ENCODE measurements around the gene ACRBP.

The ACRBP gene

DNA sequence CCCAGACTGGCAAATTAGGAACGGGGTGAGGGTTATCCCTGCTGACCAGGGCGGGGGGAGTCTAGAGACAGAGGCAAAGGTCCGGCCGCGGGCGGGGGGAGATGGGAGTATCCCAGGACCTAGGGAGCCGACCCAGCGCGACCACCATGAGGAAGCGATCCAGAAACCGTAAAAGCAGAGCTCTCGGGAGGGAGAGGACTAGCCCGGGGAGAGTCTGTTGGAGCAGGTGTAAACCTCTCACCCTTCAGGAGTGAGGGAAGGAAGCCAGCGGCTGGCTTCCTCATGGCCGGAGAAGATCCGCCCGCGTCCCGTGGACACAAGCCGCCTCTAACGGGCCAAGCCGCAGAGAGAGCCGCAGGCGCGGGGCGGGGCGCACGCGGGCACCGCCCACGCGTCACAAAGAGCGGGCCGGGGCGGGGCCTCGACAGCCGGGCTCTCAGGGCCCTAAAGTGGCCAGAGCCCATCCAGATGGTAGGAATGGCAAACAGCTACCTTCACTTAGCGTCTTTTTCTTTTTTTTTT is at the start of gene ACRBP:
ACRBP (minus strand) TSS at position 350 of the 522 bp plus-strand sequence; CDS start at position 284, 66 bp downstream.
- DNase-seq, result no peak

DNA sequence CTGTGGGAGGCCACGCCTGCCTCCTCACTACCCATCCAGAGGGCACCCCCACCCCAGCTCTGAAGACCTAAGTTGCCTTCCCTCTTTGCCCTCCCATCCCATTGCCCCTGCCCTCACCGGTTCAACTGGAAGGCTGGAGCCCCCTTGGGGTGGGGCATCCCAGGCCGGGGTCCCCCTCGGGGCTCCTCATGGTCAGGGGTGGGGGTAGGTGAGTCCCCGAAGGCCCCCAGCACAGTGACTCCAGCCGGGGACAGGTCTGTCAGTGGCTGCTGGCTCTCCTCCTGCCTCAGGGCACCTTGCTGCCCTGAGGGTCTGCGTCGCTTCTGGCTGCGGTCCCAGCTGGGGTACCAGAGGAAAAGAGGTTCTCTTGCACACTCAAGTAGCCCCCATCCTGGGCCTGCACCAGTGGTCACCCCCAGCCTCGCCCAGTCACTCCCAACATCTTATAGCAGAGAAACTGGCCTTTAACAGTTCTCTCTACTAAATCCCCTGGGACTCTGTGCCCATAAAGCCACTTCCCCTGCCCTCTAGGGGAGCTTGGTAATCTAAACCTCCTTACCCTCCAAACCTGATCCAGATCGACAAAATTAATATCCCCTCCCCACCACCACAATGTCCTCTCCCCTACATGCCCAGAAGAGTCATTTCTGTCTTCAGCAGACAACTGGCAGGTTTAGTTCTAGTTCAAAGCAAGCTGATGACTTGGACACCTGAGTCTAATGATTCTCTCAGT is 48.2 kb upstream of the ACRBP start:
- no peak for DNase-seq

DNA sequence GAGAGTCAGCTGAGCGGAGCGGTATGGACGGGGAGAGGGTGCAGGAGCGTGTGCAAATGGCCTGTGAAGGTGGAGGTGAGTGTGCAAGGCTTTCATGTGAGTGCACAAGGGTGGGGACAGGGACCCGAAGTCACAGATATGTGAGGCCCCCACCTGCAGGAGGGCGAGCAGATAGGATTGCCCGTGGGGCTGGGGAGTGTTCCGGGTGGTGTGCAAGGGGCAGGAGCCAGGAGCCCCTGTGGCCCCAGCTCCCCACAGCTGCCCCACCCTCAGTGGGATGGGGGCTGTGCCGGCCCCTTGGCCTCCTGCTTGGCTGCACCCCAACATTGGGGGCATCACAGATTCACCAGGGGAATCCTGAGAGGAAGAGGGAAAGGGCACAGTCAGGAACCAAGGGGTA is 47.5 kb upstream of the ACRBP start:
- no peak for DNase-seq

DNA sequence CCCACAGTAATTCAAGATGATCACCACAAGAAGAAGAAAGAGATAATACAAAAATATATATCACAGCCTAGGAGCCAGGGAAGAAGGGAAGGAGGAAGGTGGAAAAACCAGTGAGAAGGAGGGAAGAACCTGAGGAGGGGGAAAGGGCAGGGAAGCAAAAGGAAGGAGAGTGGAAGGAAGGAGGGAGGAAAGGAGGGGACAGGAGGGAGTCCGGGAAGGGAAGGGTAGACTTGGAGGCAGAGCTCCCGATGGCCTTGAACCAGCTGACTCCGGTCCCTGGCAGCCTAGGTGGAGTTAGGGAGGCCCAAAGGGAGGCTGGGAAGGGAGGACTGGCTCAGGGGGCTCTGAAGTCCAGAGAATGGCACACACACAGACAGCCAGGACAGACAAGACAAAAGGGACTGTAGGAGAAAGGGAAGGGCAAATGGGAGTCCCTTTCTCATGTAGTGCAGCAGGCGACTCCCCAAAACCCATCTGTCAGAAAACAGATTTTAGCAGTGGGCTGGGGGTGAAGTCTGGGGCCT is 46.7 kb upstream of the ACRBP start:
- DNase-seq, result no peak

DNA sequence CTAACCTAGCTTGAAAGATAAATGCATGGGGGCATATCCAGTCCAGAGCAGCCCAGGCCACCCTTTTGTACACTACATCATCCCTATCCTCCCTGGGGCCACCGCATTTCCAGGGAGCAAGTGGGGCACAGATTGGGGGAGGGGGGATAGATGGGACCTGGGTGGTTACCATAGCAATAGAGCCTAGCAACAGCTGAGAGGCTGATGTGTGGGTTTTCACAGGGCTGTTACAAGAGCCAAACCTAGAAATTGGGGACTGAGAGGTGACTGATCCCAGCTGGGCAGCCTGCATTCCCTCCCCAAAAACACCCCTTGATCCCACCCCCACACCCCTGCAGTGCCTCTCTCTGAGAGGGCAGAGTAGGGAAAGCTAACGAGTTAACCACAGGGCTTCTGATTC is 45.7 kb upstream of the ACRBP start:
- no peak for DNase-seq

DNA sequence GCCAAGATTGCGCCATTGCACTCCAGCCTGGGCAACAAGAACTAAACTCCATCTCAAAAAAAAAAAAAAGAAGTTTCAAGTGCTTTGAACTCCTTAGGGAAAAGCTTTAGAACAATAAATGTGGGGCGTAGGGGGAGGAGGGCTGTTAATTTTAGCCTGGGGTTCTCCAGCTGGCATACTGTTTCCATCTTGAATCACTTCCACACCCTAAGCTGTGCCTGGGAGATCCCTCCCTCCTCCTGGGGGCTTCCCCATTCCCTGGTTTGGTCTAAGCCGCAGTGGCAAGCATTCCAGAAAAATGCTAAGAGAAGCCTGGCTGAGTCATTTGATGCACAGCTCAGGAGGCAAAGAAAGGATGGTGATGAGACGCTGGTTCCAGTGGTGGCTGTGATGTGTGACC is 44.2 kb upstream of the ACRBP start:
- no peak for DNase-seq

DNA sequence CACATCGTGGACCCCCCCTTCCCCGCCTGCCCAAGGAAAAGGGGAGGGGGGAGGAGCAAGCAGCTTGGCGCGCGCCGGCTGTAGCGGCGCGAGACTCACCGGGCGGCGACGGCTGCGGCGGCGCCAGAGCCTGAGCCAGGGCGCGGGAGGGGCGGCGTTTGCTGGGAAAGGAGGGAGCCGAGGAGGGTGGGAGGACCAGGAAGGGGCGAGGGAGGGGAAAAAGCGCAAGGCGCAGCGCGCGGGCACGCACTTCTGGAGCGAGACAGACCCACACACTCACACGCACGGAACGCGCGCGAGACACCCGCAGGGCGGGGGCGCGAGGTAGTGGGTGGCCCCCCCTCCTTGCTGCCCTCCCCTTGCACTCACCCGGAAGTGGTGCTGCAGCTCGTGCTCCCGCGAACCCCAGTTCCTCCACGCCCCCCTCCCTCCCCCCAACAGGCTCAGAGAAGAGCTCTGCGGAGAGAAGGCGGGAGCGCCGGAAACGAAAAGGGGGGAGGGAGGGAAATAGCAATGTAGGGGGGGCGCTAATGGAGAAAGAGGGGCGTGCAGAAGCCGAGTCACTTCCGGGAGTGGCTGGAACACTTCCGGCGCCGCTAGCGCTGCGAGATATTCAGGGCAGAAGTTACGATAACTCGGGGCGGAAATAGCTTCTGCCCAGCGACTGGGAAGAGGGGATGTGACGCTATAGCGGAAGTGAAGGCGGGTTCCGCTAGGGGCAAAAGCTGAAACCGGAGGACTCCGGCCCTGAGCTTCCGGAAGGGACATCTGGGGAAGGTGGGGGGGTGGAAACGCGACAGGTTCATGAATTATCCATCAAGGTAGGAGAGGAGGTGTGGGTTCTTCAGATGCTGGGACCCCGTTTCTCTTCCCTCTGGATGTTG is 42.0 kb upstream of the ACRBP start, which contains the start of gene ZNF384:
ZNF384 (minus strand) TSS at position 377 of the 884 bp plus-strand sequence. CDS start 9,855 bp downstream, outside the sequence.
- DNase-seq, result peak; percentile 98

DNA sequence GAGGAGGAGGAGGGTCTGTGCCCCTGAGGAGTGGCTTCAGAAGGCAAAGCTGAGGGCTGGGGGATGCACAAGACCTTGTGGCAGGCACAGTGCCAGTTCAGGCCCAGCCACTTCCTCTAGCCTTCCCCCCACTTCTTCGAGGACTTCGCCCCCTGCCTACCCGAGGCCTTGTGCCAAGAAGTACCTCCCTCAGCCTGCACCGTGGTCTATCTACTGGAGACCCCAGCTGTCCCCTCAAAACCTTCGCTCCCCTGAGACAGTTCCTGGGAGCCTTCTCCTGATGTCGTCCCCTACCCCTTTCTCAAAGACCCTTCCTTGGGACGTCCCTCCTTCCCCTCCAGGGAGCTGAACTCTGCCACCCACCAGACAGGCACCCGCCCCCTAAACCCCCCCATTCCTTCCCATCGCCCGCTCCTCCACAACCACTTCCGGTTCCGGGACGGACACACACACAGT is 41.3 kb upstream of the ACRBP start:
- DNase-seq, result no peak

DNA sequence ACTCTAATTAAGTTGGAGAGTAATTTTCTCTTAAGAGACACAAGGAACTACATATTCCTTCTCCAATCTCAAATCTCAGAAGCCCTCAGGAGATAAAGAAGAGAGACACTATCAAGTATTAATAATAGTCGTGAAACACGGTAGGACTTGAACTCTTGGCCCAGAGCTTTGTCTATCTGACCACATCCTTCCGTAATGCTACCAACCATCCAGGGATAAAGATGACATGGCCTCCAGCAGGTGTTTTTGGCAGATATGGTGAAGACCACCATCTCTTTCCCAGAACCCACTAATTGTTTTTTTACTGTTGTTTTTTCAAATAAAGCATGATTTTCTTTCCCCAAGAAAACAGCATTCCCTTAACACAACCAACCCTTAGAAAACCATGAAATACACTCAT is 38.6 kb upstream of the ACRBP start:
- DNase-seq, result no peak

DNA sequence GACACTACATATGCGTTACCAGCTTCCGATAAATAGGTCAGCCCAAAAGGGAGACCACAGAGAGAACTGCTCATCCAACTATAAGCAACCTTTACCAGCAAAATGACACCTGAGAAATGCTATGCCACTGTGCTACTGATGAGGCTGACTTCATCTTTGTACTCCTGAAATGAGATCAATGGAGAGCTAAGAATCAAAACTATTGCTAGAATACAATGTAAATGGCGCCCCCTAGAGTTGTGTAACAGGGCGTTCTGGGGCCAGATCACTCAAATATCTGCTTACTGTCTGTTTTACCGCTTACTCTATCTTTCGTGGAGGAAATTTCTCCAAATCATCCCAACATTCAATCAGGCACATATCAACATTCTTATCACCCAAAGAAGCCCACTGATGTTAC is 37.4 kb upstream of the ACRBP start:
- DNase-seq, result no peak

DNA sequence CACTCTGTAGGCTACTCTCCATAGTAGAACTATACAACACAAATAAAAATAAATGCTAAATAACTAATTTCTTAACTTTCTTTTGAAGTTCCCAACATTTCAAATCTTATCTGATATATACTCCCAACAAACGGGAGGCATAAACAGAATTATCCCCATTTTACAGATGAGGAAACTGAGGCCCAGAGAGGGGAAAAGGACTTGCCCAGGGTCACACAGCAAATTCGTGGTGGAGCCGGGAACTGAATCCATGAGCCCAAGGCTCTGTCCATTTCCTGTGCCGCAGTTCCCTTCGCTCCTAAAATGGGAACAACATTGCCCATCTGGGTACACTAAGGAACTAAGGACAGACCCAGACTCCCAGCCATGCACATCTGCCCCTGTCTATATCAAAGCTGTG is 29.7 kb upstream of the ACRBP start:
- no peak for DNase-seq

DNA sequence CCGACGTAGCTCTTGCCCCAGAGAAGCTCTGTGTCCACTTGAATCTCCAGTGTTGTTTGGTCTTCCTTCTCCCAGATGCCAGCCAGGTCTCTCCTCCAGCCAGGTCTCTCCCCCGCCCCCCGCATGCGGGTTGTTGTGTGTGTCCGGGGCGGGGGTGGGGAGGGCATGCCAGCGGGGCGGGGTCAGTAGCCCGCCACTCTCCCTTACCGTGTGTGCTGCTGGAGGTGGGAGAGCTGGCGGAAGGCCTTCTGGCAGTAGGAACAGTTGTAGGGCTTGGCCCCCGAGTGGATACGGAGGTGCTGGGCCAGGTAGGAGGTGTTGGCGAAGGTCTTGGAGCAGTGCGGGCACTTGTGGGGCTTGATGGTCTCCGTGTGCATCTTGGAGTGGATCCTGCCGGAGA is 24.9 kb upstream of the ACRBP start:
- DNase-seq, result no peak

DNA sequence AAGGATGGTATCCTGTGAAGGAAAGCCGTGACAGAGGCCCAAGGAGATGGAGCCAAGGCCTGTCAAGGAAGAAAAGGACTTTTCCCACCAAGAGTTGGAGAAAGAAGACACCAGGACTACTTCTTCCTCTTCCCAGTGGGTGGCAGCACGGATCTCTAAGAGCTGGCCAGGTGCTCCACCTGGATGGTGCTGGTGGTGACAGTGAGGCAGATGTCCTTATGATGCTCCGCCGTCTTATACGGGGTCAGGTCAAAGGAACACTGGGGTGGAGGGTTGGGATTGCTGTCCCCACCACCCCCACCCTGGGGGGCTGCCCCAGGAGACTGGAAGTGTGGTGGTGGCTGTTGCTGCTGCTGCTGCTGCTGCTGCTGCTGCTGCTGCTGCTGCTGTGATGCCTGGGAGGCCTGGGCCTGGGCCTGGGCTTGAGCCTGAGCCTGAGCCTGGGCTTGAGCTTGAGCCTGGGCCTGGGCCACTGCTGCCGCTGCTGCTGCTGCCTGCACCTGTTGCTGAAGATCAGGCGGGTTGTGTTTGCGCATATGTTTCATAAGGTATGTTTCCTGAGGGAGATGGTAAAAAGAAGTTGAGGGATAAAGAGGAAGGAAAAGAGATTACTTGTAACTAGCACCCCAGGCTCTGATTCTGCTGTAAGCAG is 20.5 kb upstream of the ACRBP start:
- DNase-seq, result no peak

DNA sequence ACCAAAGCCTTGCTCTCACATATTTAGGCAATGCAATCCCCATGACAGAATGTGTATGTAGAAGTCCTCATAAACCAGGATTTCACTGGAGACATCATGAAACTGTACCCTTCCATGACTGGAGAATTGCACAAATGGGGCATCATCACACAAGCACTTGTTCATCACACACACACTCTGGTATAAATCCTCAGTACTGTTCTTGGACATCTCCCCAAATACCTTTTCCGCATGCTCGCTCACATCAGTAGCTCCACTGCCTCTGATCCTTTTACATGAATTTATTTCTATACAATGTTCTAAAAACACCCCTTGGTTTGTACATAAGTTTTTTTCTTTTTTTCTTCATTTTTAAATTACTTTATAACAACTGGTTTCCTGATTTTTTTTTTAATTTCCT is 19.0 kb upstream of the ACRBP start:
- peak; percentile 6 for DNase-seq

DNA sequence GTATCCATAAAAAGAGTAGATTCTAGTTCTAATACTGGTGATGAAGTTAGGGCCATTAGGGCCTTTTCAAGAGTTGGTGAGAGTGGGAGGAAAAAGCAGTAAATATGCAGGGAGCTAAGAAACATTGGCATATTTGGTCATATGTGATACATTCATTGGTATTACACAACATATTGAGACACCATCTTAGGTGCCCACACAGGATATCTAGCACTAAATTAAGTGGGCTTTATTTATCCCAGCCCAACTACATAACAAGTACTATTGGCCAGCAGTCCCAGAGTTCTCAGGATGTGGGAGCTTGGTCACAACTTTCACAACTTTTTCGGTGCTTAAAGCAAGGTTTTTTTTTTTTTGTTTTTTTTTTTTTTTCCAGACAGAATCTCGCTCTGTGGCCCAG is 17.7 kb upstream of the ACRBP start:
- DNase-seq, result no peak

DNA sequence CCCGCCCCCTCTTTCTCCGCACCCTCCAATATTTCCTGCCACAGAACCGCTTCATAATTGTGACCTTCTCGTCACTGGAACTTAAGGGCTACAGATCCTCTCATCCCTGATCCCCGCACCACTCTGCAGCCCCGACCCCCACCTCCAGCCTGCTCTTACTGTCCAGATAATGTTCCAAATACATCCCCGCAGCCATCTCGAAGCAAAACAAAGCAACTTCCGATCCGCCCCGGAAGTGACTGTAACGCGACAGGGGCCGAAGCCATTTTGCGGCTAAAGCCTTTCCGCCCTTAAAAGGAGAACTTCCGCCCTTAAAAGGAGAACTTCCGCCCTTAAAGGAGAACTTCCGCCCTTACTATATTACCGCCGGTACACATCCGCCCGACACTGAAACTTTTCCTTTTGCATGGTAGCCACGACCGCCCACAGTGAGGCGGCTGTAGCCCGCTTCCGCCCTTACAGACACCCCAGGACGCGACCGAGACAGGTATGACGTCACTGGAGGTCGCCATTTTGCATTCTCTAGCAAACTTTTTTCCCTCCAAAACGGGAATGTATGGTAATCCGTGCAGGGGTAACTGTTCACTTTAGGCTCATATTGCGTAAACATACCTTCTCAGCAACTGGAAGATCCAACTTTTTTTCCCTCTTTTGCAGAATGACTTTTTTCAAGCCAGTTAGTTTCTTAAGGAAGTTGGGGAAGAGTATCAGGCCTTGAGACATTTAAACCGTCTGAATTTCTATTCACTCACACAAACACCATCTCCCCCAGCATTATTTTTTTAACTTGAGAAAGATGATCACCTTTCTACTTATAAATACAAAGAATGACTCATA is 15.9 kb upstream of the ACRBP start, which contains the start of gene ING4:
ING4 (minus strand) TSS at position 214 of the 837 bp plus-strand sequence; CDS start at position 196, 18 bp downstream.
- peak; percentile 99 for DNase-seq

DNA sequence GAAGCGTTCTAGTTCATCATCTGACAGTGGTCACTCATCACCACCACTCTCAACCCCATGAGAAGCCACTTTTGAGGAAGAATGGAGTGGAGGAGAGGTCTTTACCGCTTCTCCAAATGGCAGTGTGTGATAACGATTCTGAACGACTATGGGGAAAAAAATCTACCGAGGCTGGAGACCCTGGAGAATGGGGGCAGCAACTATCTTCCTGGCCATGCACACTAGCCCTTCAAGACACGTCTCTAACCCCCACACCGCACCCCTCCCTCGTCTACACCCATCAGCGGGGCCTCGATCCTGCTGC is 15.3 kb upstream of the ACRBP start:
- DNase-seq, result no peak

DNA sequence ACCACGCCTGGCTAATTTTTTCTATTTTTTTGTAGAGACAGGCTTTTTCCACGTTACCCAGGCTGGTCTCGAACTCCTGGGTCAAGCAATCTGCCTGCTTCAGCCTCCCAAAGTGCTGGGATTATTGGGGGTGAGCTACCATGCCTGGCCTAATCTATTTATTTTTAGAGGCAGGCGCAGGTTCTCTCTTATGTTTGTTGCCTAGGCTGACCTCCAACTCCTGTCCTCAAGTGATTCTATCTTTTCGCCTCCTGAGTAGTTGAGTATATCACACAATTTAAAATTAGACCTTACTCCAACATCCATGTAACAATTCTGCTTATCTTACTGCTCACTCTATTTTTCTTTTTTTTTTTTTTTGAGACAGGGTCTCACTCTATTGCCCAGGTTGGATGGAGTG is 6.8 kb upstream of the ACRBP start:
- DNase-seq, result no peak

DNA sequence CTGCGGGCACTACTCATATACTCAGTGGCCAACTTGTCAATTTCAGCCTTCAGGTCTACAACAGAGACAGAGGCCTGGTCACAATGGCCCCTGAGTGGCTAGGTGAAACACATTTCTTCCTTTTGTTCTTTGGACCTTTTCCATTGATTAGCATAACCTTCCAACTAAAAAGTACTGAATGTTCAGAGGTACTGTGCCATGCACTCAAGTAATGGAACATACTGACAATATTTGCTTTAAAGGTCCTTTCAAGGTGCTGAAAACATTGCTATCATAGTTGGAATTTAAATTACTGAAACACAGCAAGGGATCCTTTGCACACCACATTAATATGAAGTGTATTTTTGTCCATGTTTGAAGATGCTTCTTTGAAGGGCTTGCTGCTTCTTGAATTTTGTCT is 6.1 kb upstream of the ACRBP start:
- DNase-seq, result no peak

DNA sequence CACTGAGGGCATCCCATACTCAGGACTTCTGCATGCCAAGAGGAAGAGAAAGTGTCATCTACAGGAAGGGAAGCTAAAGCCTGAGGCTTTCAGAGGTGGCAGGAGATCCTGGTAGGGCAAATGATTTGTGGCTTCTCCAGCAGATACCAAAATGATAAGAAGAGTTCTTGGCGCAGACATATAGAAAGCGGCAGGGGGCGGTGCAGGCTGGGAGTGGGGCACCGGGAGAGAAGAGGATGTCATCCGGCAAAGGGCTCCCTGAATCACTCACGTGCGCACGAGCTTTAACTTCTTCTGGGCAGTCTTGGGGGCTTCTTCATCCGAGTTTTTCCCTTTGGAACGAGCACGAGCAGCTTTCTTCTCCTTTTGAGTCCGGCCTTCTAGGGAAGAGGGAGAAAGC is 5.2 kb upstream of the ACRBP start:
- DNase-seq, result no peak

DNA sequence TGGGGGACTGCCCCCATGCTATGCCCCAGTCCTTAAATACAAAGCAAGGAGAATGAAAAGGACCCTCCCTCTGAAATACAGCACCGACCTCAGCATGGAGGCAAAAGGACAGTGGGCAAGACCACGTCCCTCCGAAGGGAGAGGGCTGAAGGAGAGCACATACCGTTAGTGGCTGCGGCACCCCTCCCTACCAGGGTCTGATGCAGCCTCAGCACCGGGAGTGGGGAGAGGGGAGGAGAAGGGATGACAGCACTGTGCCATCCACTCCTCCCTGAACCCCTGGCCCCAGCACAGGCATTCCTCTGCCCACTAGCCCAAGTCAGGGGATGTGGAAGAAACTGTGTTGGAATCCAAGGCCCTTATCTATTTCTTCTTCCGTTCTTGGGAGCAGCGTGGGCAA is 3.6 kb upstream of the ACRBP start:
- DNase-seq, result no peak

All from kidney glomerular epithelial cell (primary cell).